ENCODE results near the gene ACTR1A.

The ACTR1A gene

GRCh38 chr10:102435529-102436233, 66.8 kb downstream of the ACTR1A start:
- peak; percentile 92 for DNase-seq
- in situ Hi-C loops (cut with MboI; ENCODE audit: low pct_unique_long_range_greater_than_20kb, low sequenced_read_pairs), result no loop called here

DNA sequence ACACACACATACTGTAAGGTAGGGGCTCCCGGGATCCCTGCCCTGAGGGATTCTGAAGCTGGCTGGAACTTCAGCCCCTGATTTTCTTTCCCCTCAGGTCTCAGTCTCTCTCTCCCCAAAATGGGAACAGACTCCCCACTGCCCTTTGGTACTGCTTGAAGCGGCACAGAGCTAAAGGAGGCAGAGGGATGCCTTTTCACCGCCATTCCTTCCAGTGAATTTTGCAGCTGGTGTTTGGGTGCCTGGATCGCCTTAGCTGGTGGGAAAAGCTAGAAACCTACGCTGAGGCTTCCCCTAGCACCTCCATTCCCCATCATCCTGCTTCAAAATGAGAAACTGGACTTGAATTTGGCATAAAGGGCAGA, 67.4 kb downstream of the ACTR1A start:
- DNase-seq, result no peak
- in situ Hi-C loops (cut with MboI; ENCODE audit: low pct_unique_long_range_greater_than_20kb, low sequenced_read_pairs), result no loop called here

DNA sequence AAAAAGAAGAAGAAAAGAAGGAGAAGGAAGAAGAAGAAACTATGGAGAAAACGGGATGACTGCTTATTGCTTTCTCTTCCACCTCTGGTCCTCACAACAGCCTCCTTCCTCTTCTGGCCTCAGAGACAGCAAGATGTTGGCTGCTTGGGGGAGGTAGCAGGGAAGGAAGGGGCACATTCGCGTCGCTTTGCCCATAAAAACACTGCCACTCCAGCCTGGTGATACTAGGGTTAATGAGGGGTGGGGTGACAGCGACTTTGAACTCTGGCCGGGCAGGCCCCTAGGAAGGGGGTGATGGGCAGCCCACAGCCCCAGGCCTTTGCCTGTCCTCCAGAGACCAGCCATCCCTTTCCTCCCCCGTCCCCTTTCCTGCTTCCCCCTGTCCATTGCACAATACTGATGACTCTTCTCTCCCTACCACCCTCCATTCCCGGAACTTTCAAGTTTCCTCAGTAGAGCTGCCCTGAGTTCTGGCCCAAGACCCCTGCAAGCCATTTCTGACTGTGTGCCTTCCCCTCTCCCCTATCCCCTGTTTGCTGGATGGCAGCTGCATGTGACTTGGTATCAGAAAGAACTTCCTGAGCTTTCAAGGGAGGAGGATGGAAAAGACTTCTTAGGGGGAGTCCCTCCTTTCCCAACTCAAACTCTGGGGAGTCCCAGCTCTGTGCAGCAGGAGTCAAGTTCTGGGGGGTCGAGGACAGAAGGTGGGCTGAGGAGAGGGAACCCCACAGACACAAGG, 67.9 kb downstream of the ACTR1A start:
- peak; percentile 70 for DNase-seq
- in situ Hi-C loops (cut with MboI; ENCODE audit: low pct_unique_long_range_greater_than_20kb, low sequenced_read_pairs), result no loop called here

GRCh38 chr10:102433619-102434046, 68.9 kb downstream of the ACTR1A start:
- in situ Hi-C loops (cut with MboI; ENCODE audit: low pct_unique_long_range_greater_than_20kb, low sequenced_read_pairs), result no loop called here
- DNase-seq, result peak; percentile 75

- in situ Hi-C loops (cut with MboI; ENCODE audit: low pct_unique_long_range_greater_than_20kb, low sequenced_read_pairs), result no loop called here
- peak; percentile 99 for DNase-seq
Measured at GRCh38 chr10:102432162-102432950, 70.2 kb downstream of the ACTR1A start, which contains the start of gene CUEDC2. CUEDC2 (minus strand) TSS chr10:102432574; CDS start chr10:102425188, 7,386 bp downstream.

DNA sequence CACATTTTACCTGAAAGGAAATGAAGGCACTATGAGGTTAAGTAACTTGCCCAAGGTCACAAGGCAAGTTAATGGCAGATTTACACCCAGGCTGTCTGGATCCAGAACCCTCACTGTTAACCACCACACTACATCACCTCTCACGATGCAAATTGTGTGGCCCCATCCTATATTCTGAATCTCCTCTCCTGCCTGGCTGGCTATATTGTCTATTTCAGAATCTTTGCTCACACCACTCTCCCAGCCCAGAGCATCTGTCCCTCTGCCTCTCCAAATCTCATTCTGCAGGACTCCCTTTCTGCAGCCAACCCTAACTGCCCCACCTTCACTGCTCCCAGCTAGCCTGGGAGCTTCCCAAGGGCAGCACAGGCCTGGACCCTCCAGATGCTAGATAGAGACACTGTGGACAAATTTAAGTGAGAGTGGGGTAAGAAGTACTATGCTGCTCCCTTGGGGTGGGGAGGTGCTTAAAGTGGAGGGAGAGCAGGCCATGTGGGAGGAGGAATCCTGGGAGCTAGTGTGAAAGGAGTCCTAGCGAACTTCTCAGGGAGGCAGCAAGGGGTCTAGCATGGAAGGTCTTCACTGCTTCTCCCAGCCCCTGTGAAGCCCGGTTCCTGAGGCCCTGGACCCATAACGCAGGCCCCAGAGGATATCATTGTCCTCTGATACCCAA, 70.9 kb downstream of the ACTR1A start:
- in situ Hi-C loops (cut with MboI; ENCODE audit: low pct_unique_long_range_greater_than_20kb, low sequenced_read_pairs), result no loop called here
- peak; percentile 40 for DNase-seq

GRCh38 chr10:102429468-102429867, 73.0 kb downstream of the ACTR1A start:
- no peak for DNase-seq
- in situ Hi-C loops (cut with MboI; ENCODE audit: low pct_unique_long_range_greater_than_20kb, low sequenced_read_pairs), result no loop called here

Measured in KBM-7 (cell line).